ENCODE results near the gene SWI5.

- TF ChIP-seq CTCF (conservative IDR thresholded peaks at IDR 0.05; ENCODE audit: low read length) (no peak), EZH2phosphoT487 (IDR thresholded peaks at IDR 0.05; ENCODE audit: borderline replicate concordance, low read depth, low read length) (no peak)
Measured at GRCh38 chr9:128314697-128315096, 38.6 kb downstream of the SWI5 start.
